Stimulated activated CD4-positive, alpha-beta T cell treated with anti-CD3 and anti-CD28 coated beads, Interleukin-1b, Interleukin-23, amount 100 ng/mL, for 24 hours (primary cell): Measurements from ENCODE around the gene GPR141.

Experiments
- DNase-seq, 4 experiments: peaks; one replicate each; pipeline ENCODE4 v3.0.0-alpha.2; 2020; ENCODE audit warnings: low read depth in 4 of 4, low spot score in 1 of 4

Gene GPR141

GRCh38 chr7:37781156-37781555, 97.6 kb downstream of the GPR141 start:
- no peak for DNase-seq

- no peak for DNase-seq
Observed at GRCh38 chr7:37782166-37782565, 98.6 kb downstream of the GPR141 start.

GRCh38 chr7:37784015-37784414, 100.4 kb downstream of the GPR141 start:
- no peak for DNase-seq

- no peak for DNase-seq
Observed at GRCh38 chr7:37786741-37787569, 103.4 kb downstream of the GPR141 start.
